Mesenteric fat pad (tissue), 1 donor: Measurements from ENCODE around the gene ZDHHC5. TPM values are rescaled to one million over a fixed set of nuclear protein-coding genes. Genes with fewer than 3 reads are reported as not detected.
"Not testable (repeated sequence)": the region's sequence is repeated elsewhere in the genome, so short reads cannot be mapped to it uniquely, and the experiment has no call there.

ENCODE experiments used
- DNase-seq: peaks from one replicate; pipeline ENCODE4 v3.0.0-alpha.2; 2020; ENCODE audit warnings: low spot score
- total RNA-seq: library from RNA; stranded (reverse); fragmentation: NEBNext Ultra II Directional; extraction: Animal tissue kit (Norgen Biotek cat#: 25700); gene quantifications from one replicate; pipeline ENCODE4 v1.2.1, GENCODE V29; 2021
- donor health status: DM: yes; HTN: yes; CAD: no.

ZDHHC5 gene
- total RNA-seq, 1 donor from 2014 or later, result 65.4 TPM

DNA sequence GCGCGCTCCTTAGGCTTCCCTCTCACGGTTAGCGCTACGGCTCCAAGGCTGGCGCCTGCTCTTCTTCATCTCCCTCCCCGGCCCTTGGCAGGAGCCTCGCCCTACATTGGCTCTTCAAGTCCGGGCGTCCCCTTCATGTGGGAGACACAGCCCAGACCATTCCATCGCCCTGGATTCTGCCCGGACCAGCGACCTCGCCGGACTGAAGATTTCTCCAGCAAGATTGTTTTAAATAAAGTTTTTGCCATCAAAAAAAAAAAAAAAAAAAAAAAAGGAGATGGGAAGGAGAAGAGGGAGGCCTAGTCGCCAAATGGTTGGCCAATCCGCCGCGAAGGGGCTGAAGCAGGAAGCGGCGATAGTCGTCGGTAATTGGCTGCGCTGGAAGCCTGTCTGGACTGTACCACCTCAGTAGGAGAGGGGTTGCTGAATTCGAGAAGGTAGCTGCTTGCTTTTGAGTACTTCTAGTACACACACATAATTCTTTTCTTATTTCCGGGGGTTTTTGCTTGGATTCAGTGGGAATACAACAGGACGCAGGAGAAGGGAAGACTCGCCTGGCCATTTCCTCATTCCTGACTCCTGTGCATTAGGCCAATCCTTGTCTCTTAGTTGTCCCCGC is 688 bp upstream of the ZDHHC5 start:
- DNase-seq, result peak; percentile 97

DNA sequence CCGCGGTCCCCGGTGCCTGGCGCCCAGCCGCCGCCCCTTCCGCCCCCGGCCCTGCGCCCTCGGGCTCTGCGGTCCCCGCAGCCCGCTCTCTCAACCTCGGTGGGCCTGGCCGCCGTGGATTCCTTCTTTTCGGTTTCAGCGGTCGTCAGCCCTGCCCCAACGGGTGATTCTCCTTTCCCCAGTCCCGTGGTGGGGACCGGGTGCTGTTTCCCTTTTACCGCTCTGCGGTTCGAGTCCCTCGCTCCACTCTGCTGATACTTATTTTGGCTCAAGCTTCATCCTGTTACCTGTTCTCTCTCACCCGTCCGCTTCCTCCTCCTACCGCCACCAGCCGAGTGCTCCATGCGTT is 494 bp downstream of the ZDHHC5 start:
- DNase-seq, result no peak

DNA sequence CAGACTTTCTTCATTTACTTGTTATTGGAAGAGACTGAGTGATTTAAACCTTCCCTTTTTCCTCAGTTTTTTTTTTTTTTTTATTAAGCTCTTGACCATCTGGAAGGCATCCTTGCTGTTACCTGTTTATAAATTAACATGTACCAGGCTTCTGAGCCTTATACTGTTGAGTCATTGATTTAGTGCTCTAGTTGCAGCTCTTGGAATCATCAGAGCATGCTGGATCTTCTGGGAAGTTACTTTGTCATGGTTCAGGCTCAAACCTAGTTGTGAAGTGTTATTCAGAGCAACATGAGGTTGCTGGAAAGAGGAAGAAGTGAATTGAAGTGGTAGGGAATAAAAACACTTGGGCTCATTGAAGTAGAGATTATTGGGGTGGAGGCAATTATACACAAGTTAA is 6.3 kb downstream of the ZDHHC5 start:
- DNase-seq, result no peak

DNA sequence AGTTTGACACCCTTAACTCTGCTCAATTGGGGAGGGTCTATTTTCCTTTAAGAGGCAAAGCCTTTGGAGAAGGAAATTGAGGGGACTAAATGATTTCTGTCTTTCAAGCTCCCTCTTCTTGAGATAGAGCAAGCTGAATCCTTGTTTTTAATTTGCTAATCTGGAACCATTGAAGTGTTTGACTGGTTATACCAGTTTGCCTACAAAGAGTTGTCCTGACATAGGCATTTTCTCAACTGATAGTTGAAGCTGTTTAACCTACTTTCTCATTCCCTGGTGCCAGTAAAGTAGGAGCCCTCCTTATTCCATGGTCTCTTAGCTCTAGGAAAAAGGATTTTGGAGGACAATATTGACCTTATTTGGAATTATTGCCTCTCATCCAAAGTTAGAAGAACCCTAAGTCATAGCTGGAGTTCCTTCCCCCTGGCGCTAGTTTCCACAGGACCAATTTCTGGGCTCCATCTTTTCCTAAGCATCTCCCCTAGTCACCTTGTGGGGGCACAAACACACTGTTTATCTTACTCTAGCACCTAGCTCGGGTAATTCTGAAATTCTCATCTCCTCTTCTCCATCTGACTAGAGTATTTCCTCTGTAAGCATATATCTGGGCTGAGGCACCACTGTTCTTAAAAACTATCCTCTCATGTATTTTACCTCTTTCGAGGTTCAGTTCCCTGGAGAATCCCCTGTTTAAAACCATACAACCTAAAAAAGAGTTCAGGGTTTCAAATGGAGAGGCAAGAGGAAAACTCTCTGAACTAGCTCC is 7.4 kb downstream of the ZDHHC5 start:
- no peak for DNase-seq

DNA sequence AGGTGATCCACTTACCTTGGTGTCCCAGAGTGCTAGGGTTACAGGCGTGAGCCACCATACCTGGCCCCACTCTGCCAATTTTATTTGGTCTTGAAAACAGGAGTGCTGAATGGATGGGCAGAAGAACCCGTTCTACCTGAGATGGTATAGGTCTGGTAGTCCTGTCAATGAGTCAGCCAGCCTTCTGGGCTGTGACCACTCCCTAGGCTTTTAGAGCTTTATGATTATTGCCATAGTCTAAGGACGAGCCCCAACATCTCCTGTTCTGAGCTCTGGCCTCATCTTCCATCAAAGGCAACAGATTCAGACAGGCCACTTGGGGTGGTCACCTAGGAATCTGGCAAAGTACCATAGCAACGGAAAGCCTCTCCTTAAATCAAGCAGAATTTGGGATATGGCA is 11.5 kb downstream of the ZDHHC5 start:
- no peak for DNase-seq

DNA sequence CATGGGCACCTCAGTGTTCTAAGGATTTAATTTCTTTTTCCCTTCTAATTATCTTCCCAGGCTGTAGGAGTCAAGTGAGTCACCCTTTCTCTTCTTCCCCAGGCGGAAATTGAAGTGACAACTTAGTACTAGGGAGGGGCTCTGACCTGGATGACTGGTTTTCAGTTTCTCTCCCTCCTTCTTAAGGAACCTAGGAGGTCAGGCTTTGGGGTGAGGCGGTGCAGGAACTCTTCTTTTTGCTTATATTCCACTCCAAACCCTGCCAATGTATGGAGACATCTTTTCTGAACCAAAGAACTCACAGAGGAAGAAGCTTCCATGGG is 12.6 kb downstream of the ZDHHC5 start:
- no peak for DNase-seq

DNA sequence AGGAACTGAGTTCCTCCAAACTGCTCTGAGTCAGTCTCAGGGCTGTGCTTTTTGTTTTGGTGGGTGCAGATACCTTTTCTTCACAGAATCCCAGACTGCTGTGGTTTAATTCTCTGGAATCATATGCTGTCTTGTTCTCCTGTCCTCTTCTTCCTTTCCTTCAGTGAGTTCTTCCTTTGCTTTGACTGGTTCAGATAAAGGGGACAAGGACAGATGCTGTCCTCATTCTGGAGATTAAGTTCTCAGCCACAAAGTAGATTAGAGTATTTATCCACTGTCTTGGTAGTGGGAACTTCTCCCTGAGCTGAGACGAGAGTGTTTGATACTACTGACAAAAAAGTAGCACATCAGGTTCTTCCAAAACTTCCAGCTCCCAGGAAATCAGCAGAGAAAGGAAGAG is 13.3 kb downstream of the ZDHHC5 start:
- no peak for DNase-seq

DNA sequence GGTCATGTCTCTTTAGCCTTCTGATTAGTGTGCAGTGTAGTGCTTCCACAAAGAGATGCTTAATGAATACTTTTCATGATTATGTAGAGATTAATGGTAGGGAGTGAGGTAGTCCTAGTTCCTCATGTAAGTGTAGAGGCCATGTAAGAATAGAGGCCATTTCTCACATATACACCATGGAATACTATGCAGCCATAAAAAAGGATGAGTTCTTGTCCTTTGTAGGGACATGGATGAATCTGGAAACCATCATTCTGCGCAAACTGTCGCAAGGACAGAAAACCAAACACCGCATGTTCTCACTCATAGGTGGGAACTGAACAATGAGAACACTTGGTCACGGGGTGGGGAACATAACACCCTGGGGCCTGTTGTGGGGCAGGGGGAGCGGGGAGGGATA is 22.6 kb downstream of the ZDHHC5 start:
- not testable (repeated sequence) for DNase-seq

DNA sequence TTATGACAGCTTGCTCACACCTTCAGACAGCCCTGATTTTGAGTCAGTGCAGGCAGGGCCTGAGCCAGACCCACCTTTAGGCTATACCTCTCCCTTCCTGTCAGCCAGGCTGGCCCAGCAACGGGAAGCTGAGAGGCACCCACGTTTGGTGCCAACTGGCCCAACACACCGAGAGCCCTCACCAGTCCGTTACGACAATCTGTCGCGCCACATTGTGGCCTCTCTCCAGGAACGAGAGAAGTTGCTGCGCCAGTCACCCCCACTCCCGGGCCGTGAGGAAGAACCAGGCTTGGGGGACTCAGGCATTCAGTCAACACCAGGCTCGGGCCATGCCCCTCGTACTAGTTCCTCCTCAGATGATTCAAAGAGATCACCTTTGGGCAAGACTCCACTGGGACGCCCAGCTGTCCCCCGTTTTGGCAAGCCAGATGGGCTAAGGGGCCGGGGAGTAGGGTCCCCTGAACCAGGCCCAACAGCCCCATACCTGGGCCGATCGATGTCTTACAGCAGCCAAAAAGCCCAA is 31.0 kb downstream of the ZDHHC5 start:
- no peak for DNase-seq

DNA sequence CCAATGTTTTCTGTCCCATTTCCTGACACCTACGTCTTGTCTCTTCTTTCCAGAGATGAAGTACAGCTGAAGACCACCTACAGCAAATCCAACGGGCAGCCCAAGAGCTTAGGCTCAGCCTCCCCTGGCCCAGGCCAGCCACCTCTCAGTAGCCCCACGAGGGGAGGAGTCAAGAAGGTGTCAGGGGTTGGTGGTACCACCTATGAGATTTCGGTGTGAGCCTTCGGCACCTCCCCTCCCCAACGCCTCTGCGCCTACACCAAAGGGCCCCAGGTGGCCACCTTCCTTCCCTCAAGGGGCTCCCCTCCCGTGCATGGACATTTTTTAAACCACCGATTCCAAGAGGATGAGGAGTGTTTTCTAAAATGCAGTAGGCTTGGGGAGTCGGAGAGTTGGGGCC is 31.9 kb downstream of the ZDHHC5 start:
- no peak for DNase-seq

DNA sequence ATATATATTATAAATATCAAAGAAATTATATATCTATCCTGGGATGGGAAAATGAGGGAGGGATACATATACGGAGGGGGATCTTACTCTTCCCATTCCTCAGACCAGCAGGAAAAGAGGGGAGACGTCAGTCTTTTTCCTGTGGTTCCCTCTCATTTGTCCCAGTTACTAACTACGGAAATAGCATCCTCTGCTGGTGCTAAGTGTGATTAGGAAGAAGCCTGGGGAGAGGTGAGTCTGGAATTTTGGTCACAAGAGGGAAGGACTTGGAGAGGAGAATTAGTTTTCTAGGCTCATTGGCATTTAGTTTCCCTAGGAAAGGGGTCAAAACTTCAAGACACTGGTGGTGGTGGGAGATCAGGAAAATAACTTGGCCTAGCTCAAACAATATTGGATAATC is 32.5 kb downstream of the ZDHHC5 start:
- DNase-seq, result no peak

DNA sequence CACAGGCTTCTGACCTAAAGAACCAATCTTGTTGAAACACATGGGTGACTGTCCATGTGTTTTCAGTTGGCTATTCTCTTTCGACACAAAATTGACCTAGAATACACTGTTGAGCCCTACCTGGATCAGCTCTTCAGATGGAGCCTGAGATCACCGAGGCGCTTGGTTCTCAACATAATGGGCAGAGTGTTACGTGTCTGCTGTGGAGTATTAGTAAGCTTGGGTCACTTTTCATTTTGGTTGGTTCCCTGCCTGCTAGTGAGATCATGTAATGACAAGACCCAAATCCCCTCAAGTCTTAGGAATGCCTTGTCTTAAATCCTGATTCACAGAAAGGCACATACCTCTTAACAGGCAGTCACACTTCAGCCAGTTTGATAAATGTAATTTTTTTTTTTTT is 35.4 kb downstream of the ZDHHC5 start:
- DNase-seq, result no peak

DNA sequence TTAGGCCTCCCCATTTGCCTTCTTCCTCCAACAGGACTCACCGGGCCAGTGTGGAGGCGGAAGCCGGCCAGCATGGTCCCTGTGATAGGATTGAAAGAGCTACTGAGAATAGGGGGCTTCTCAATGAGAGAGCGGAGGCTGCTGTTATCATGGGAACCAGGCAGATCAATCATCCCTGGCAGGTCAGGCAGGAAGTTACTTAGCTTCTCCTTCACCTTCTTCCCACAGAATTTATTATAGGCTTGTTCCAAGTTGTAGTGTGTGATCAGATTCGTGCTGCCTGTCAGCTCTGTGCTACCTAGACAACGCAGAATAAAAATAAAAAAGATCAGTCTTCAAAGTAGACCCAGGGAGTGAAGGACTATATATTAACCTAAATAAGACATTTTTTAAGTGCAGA is 37.0 kb downstream of the ZDHHC5 start:
- DNase-seq, result no peak

DNA sequence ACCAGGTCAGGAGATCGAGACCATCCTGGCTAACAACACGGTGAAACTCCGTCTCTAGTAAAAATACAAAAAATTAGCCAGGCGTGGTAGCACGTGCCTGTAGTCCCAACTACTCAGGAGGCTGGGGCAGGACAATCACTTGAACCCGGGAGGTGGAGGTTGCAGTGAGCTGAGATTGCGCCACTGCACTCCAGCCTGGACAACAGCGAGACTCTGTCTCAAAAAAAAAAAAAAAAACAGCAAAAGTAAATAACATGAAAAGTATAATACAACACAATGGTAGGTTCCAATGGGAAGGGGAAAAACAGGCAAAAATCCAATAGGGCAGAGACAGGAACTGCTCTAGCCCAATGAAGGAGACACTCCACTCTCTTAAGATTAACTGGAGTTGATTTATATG is 37.5 kb downstream of the ZDHHC5 start:
- DNase-seq, result not testable (repeated sequence)

DNA sequence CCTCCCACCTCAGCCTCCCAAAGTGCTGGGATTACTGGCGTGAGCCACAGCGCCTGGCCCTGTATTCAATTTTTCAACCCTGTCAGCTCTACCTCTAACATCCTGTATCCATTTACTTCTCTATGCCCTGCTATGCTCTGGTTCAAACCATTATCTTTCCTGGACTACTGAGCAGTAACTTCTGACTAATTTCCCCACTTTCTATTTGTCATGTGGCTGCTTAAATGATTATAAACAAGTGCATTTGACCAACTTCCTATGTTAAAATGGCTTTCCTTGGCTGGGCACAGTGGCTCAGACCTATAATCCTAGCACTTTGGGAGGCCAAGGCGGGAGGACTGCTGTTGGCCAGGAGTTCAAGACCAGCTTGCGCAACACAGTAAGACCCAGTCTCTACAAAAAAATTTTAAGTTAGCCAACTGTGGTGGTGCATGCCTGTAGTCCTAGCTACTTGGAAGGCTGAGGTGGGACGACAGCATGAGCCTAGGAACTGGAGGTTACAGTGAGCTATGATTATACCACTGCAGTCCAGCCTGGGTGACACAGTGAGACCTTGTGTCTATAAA is 42.0 kb downstream of the ZDHHC5 start:
- no peak for DNase-seq

DNA sequence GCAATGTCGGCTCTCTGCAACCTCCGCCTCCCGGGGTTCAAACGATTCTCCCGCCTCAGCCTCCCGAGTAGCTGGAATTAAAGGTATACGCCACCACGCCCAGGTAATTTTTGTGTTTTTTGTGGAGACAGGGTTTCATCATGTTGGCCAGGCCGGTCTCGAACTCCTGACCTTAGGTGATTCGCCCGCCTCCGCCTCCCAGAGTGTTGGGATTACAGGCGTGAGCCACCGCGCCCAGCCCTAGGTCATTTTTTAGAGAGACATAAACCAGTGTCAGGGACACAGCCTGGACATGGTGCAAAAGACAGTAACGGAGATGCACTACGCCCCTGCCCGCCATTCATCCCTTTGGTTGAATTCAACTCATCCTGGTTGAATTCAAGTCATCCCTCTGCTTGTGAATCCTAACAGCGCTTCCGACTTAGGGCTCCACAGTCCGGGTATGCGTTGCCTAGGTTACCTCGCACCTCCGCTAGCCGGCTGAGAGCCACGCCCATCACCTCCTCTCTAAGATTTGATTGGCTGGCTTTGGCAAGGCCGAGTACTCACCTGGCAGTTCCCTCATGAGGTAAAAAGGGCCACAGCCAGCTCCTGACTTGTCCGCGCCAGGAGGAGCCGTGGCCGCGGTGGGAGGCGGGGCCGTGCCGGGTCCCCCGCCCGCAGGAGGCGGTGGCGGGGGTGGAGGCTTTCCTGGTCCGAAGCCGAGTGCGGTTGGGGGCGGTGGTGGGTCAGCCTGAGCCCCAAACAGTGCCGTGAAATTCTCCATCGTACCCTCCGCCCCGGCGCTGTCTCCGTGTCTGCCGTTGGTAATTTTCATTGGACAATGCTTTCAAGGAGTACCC is 43.7 kb downstream of the ZDHHC5 start, which contains the start of gene MED19:
MED19 (minus strand) TSS at position 802 of the 842 bp plus-strand sequence; CDS start at position 766, 36 bp downstream.
- peak; percentile 92 for DNase-seq

DNA sequence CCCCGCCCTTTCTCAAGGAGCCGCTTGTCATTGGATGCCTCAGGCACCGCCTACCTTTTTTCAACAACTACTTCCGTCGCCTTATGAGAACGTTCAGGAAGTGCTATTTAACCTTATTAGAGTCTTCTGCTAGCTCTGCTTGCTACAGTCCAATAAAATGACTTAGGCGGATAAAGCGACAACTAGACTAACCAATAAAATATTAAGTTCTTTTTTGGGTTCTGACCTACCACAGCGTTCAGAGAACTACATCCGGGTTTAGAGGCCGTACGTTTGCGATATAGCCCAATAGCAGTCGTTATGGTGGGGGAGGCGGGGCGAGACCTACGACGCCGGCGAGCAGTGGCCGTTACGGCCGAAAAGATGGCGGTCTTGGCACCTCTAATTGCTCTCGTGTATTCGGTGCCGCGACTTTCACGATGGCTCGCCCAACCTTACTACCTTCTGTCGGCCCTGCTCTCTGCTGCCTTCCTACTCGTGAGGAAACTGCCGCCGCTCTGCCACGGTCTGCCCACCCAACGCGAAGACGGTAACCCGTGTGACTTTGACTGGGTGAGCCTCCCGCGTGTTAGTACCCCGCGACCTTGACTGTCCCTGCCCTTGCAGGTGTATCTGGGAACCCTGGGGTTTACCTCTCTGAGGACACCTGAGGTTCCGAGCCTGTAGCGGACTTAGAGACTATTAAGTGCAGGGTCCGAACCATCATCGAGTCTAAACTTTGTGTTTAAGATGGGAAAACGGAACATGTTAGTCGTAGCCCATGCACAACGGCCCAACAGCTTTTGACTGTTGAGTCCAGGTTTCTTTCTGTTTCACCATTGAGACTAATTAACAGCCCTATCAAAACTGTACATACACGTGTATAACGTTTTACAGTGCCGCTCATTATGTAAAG is 44.6 kb downstream of the ZDHHC5 start, which contains the start of gene TMX2:
TMX2 (plus strand) TSS at position 338 of the 895 bp plus-strand sequence; CDS start at position 364, 26 bp downstream.
- DNase-seq, result peak; percentile 96

DNA sequence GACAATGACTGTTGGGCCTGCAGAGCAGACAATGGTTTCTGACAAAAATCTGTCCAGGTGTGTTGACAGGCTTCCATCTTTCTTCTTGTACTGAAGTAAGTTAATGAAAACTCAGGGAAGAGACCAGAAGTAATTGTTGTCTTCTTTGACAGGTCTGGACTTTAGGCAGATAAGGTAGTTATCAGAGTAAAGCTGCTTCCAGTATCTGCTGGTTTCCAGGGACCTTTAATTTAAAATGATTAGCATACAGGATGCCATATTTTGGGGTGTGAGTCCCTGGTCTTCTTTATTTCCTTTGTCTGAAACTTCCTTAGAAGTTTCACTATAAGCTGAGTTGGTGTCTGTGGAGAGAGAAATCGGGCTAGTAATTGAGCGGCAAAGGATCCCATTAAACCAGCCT is 45.9 kb downstream of the ZDHHC5 start:
- DNase-seq, result no peak

DNA sequence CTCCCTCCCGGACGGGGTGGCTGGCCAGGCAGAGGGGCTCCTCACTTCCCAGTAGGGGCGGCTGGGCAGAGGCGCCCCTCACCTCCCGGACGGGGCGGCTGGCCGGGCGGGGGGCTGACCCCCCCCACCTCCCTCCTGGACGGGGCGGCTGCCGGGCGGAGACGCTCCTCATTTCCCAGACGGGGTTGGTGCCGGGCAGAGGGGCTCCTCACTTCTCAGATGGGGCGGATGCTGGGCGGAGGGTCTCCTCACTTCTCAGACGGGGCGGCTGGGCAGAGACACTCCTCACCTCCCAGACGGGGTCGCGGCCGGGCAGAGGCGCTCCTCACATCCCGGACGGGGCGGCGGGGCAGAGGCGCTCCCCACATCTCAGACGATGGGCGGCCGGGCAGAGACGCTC is 48.8 kb downstream of the ZDHHC5 start:
- DNase-seq, result not testable (repeated sequence)

DNA sequence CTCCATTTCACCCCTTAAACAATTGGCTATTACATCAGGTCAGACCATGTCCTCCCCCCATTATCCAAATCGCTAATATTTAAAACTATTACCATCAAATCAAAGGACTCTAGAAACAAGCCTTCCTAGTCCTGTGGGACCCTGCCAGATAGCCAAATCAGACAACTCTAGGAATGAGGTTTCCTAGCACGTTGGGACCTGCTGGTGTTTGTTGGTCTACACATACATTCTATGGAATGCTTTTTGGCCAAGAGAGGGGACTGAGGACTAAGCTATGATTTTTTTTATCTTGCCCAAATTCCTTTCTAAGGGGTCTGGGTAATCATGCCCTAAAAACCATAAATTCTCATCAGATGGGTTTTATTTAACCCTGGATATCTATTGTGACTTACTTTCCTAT is 59.3 kb downstream of the ZDHHC5 start:
- no peak for DNase-seq

DNA sequence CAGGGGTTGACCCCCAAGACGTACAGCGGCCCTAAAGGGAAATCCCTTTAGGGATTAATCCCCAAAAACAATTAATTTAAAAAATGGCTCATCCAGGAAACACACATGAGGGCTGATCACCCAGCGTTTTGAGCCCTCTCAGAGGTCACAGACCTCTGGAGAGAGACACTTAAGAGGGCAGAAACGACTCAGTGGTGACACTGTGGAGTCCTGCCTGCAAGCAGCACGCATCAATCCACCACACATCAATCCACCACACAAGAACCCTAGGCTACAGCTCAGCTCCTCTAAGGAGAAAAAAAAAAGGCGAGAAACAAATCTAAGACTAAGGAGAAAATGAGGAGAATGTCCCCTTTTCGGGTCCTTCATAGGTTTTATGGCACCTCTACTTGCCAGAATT is 60.9 kb downstream of the ZDHHC5 start:
- DNase-seq, result no peak
